Panc1 (cell line): ENCODE results near the gene MYB. TPM values are rescaled to one million over a fixed set of nuclear protein-coding genes. Genes with fewer than 3 reads are reported as not detected.

Experiments
- ATAC-seq: fragments of 200-7000 bp; cut with Tn5 transposase; 2 replicates; pipeline ENCODE4 v1.9.1; 2020; ENCODE audit warnings: mild to moderate bottlenecking, moderate library complexity
- BruUV-seq: library from RNA; stranded (reverse); fragments of 400-500 nt; replicated peaks from 2 replicates; lab custom pipeline; 2021; lab: Mats Ljungman, UMichigan
- CTCF ChIA-PET: fragments of 300-600 bp; sonication (Branson Sonifier 250); formaldehyde crosslinking; loops from one replicate; lab custom pipeline; 2022; ENCODE audit warnings: antibody characterized with exemption; lab: Charles Lee
- POLR2A ChIA-PET: fragments of 300-600 bp; sonication (Branson Sonifier 250); formaldehyde crosslinking; loops from one replicate; lab custom pipeline; 2022; ENCODE audit warnings: antibody characterized with exemption; lab: Charles Lee
- DNase-seq: peaks from one replicate; pipeline ENCODE4 v3.0.0-alpha.2; 2010; ENCODE audit warnings: low read depth, low spot score
- H3K27ac ChIP-seq: 2 replicates; pipeline ENCODE4 v1.5.1; 2011; ENCODE audit warnings: mild to moderate bottlenecking, low read length, inconsistent platforms
- H3K27me3 ChIP-seq: fragments of 200-500 bp; sonication (Bioruptor generic); 2 replicates; pipeline ENCODE4 v1.6.0; 2014; ENCODE audit warnings: low read length, inconsistent platforms; ENCODE audit not compliant: control insufficient read depth, insufficient read depth
- H3K36me3 ChIP-seq: fragments of 200-500 bp; sonication (Bioruptor generic); 2 replicates; pipeline ENCODE4 v1.5.1; 2014; ENCODE audit warnings: inconsistent platforms, mild to moderate bottlenecking, low read length, moderate library complexity; ENCODE audit not compliant: control insufficient read depth, insufficient read depth
- H3K4me1 ChIP-seq: 2 replicates; pipeline ENCODE4 v1.5.1; 2011; ENCODE audit warnings: inconsistent platforms, mild to moderate bottlenecking, low read length, moderate library complexity; ENCODE audit not compliant: control insufficient read depth, insufficient read depth
- H3K4me3 ChIP-seq, 2 experiments: 2 replicates each; pipeline ENCODE4 v1.5.1; 2011 to 2012; ENCODE audit warnings: low read depth in 2 of 2, low read length in 2 of 2, mild to moderate bottlenecking in 2 of 2, inconsistent platforms in 1 of 2, moderate library complexity in 1 of 2
- H3K9me3 ChIP-seq: fragments of 200-500 bp; sonication (Bioruptor generic); 2 replicates; pipeline ENCODE4 v1.5.1; 2014; ENCODE audit warnings: low read depth, mild to moderate bottlenecking, inconsistent platforms, low read length, moderate library complexity; ENCODE audit not compliant: control insufficient read depth, insufficient read depth
- POLR2AphosphoS5 ChIP-seq: IDR thresholded peaks from 2 replicates; pipeline ENCODE4 v1.6.1; 2012; ENCODE audit warnings: mild to moderate bottlenecking, low read depth, low read length, moderate library complexity
- SIN3A ChIP-seq: IDR thresholded peaks from 2 replicates; pipeline ENCODE4 v1.6.1; 2012; ENCODE audit warnings: low read depth, mild to moderate bottlenecking, low read length, moderate library complexity, borderline replicate concordance; ENCODE audit not compliant: insufficient read depth
- TCF7L2 ChIP-seq: IDR thresholded peaks from 2 replicates; pipeline ENCODE4 v1.6.1; 2011; ENCODE audit warnings: mild to moderate bottlenecking, low read depth, low read length, inconsistent platforms
- in situ Hi-C: cut with HindIII; loops from 2 replicates; pipeline ENCODE4 v1.10.0; 2016; ENCODE audit warnings: low sequenced_read_pairs, low pct_unique_long_range_greater_than_20kb
- intact Hi-C: fragments of 100-400 bp; cut with micrococcal nuclease; formaldehyde crosslinking; loops from one replicate; pipeline ENCODE4 v1.10.0; 2022; ENCODE audit not compliant: unreplicated experiment
- total RNA-seq: library from RNA; stranded (reverse); gene quantifications from one replicate; pipeline ENCODE4 v1.2.1, GENCODE V29; 2021; ENCODE audit not compliant: unreplicated experiment
- TF ChIP-seq, protein P1 (sequence below), 2 experiments: IDR thresholded peaks; 2 replicates each; pipeline ENCODE4 v1.6.1; 2011 to 2012; ENCODE audit warnings: low read depth in 2 of 2, control low read depth in 1 of 2, low read length in 1 of 2, mild to moderate bottlenecking in 1 of 2, moderate library complexity in 1 of 2; ENCODE audit not compliant: insufficient read depth in 1 of 2
- TF ChIP-seq, protein P2 (sequence below): fragments of 450-650 bp; IDR thresholded peaks from 2 replicates; pipeline ENCODE4 v1.5.1; 2017; ENCODE audit warnings: mild to moderate bottlenecking

Gene MYB
- total RNA-seq, 1 experiment from 2014 or later, result 1.3 TPM

DNA sequence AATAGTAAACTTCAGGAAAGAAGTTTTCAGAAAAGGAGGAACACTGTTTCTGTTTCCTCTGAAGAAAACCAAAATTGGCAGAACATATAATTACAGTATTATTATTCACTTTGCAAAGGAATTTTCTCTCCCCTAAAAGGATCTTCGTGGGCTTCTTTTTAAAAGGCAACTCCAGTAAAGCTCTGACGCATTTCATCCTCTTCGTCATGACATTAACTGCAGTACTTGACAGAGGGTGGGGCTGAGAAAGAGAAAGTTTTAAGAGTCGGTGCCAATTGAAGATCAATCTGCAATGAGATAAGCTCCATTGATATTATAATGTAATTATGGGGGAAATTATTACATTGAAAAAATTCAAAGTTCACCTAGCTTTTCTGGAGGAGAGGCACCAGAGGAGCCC is 75.8 kb downstream of the MYB start:
- TF ChIP-seq TCF7L2, result no peak
- TF ChIP-seq SIN3A, result no peak
- H3K9me3 ChIP-seq, result no peaks in the 10 kb centered on the region
- ATAC-seq (no peak), DNase-seq (no peak)
- H3K27ac ChIP-seq, result no peak overlapping the region
- no TSS peak for BruUV-seq
- no peaks in the 10 kb centered on the region for H3K36me3 ChIP-seq
- peaks cover 7% of the 10 kb centered on the region for H3K27me3 ChIP-seq
- POLR2A ChIA-PET, result no interaction called here
- CTCF ChIA-PET, result no interaction called here
- H3K4me1 ChIP-seq, result no peaks in the 10 kb centered on the region
- H3K4me3 ChIP-seq, result no peak overlapping the region
- intact Hi-C loops, result no loop called here
- in situ Hi-C loops, result no loop called here

DNA sequence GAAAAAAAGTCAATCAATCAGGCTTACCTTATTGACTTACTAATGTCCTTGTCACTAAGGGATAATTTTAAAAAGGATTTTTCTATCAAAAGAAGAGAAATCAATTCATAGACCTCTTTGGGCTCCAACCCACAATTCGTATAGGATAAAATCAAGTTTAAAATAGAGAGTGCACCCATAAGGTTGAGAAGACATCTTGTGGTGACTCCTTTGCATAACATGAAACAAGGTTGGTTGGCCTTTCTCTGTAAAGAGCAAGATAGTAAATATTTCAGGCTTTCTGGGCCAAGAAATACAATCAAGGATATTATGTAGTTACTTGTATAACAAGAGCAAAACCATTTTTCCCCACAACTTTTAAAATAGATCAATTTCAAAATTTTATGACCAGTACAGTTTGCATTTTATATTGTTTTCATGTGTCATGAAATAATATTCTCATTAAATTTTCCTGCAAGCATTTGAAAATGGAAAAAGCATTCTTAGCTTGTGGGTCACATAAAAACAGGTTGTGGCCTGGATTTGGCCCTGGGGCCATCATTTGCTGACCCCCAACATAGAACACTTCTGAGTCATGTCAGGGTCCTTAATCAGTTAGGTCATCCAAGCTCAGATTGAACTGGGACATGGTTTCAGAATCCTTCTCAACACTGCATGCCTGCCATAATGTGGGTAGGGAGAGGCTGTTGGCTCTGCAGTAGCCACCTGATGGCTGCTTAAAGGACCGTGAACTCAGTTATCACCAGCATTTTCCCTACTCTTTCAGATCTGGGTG is 76.7 kb downstream of the MYB start:
- no TSS peak for BruUV-seq
- in situ Hi-C loops, result no loop called here
- DNase-seq (no peak), ATAC-seq (no peak)
- intact Hi-C loops, result no loop called here
- TF ChIP-seq SIN3A (no peak), POLR2AphosphoS5 (no peak), TCF7L2 (no peak)
- TF ChIP-seq, protein P1, sequence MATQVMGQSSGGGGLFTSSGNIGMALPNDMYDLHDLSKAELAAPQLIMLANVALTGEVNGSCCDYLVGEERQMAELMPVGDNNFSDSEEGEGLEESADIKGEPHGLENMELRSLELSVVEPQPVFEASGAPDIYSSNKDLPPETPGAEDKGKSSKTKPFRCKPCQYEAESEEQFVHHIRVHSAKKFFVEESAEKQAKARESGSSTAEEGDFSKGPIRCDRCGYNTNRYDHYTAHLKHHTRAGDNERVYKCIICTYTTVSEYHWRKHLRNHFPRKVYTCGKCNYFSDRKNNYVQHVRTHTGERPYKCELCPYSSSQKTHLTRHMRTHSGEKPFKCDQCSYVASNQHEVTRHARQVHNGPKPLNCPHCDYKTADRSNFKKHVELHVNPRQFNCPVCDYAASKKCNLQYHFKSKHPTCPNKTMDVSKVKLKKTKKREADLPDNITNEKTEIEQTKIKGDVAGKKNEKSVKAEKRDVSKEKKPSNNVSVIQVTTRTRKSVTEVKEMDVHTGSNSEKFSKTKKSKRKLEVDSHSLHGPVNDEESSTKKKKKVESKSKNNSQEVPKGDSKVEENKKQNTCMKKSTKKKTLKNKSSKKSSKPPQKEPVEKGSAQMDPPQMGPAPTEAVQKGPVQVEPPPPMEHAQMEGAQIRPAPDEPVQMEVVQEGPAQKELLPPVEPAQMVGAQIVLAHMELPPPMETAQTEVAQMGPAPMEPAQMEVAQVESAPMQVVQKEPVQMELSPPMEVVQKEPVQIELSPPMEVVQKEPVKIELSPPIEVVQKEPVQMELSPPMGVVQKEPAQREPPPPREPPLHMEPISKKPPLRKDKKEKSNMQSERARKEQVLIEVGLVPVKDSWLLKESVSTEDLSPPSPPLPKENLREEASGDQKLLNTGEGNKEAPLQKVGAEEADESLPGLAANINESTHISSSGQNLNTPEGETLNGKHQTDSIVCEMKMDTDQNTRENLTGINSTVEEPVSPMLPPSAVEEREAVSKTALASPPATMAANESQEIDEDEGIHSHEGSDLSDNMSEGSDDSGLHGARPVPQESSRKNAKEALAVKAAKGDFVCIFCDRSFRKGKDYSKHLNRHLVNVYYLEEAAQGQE (IDR thresholded peaks at IDR 0.05; ENCODE audit: insufficient read depth in 1 of 2, low read depth in 2 of 2, low read length in 1 of 2), result no peak
- TF ChIP-seq, protein P2, sequence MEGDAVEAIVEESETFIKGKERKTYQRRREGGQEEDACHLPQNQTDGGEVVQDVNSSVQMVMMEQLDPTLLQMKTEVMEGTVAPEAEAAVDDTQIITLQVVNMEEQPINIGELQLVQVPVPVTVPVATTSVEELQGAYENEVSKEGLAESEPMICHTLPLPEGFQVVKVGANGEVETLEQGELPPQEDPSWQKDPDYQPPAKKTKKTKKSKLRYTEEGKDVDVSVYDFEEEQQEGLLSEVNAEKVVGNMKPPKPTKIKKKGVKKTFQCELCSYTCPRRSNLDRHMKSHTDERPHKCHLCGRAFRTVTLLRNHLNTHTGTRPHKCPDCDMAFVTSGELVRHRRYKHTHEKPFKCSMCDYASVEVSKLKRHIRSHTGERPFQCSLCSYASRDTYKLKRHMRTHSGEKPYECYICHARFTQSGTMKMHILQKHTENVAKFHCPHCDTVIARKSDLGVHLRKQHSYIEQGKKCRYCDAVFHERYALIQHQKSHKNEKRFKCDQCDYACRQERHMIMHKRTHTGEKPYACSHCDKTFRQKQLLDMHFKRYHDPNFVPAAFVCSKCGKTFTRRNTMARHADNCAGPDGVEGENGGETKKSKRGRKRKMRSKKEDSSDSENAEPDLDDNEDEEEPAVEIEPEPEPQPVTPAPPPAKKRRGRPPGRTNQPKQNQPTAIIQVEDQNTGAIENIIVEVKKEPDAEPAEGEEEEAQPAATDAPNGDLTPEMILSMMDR, result peak; percentile 19; the same call in 1 of the 2 replicates
- Histone ChIP-seq H3K36me3 (no peaks in the 10 kb centered on the region), H3K27me3 (peaks cover 7% of the 10 kb centered on the region), H3K27ac (no peak overlapping the region), H3K4me3 (no peak overlapping the region), H3K9me3 (no peaks in the 10 kb centered on the region), H3K4me1 (no peaks in the 10 kb centered on the region)
- ChIA-PET POLR2A (no interaction called here), CTCF (interaction anchor here (0.6 kb wide), 1 partner anchor 41 kb away, joined by 5 read pairs; no protein-coding TSS in a partner anchor)

DNA sequence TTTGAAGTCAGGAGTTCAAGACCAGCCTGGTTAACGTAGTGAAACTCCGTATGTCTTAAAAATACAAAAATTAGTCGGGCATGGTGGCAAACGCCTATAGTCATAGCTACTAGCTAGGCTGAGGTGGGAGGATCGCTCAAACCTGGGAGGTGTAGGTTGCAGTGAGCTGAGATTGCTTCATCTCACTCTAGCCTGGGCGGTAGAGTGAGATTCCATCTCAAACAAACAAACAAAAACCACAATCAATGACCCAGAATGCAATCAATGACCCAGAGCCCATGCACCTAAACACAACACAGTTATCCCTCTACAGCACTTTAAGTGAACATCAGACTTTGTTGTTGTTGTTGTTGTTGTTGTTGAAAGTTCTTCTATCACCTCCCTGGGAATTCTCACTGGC is 77.9 kb downstream of the MYB start:
- CTCF ChIA-PET, result no interaction called here
- BruUV-seq, result no TSS peak
- Histone ChIP-seq H3K9me3 (no peaks in the 10 kb centered on the region), H3K4me3 (no peak overlapping the region), H3K4me1 (no peaks in the 10 kb centered on the region), H3K27me3 (peaks cover 7% of the 10 kb centered on the region), H3K27ac (no peak overlapping the region), H3K36me3 (no peaks in the 10 kb centered on the region)
- intact Hi-C loops, result no loop called here
- ATAC-seq (no peak), DNase-seq (no peak)
- POLR2A ChIA-PET, result no interaction called here
- TF ChIP-seq, protein P1 (IDR thresholded peaks at IDR 0.05; ENCODE audit: insufficient read depth in 1 of 2, low read depth in 2 of 2, low read length in 1 of 2), result no peak
- no peak for TF ChIP-seq POLR2AphosphoS5
- no peak for TF ChIP-seq TCF7L2
- no peak for TF ChIP-seq SIN3A
- TF ChIP-seq, protein P2, result no peak
- in situ Hi-C loops, result no loop called here
